Cardiac fibroblast (primary cell): Measurements from ENCODE around the gene CYCS.
"Not testable (repeated sequence)": the region's sequence is repeated elsewhere in the genome, so short reads cannot be mapped to it uniquely, and the experiment has no call there.

Source experiments
- DNase-seq, 2 donors: peaks; one replicate each; pipeline versions ENCODE4 v3.0.0 to v3.0.0-alpha.2; 2010; ENCODE audit warnings: low read depth in 2 of 2
- H3K4me3 ChIP-seq, 2 donors: replicated peaks in 1 of 2; 1 replicate in 1 of 2; 2 replicates in 1 of 2; pipeline ENCODE4 v1.5.1; 2011; ENCODE audit warnings: low read depth in 2 of 2, low read length in 2 of 2, mild to moderate bottlenecking in 2 of 2, moderate library complexity in 1 of 2
- CTCF ChIP-seq: IDR thresholded peaks from one replicate; pipeline ENCODE4 v1.5.1; 2011; ENCODE audit warnings: low read depth, mild to moderate bottlenecking, low read length, inconsistent platforms

Gene CYCS

GRCh38 chr7:25167262-25167843 lies 42.3 kb upstream of the CYCS start:
- no peak for DNase-seq
- no peak for TF ChIP-seq CTCF
- H3K4me3 ChIP-seq = no peak overlapping the region

- DNase-seq = peak; percentile 66 to 68
- TF ChIP-seq CTCF = peak; percentile 26
- H3K4me3 ChIP-seq = not testable (repeated sequence)
These were observed 35.0 kb upstream of the CYCS start for GRCh38 chr7:25159983-25160596.

GRCh38 chr7:25158966-25159365 lies 33.9 kb upstream of the CYCS start:
- H3K4me3 ChIP-seq = no peak overlapping the region
- TF ChIP-seq CTCF = no peak
- no peak for DNase-seq

- H3K4me3 ChIP-seq = no peak overlapping the region
- no peak for TF ChIP-seq CTCF
These were observed 26.7 kb upstream of the CYCS start for GRCh38 chr7:25151773-25152172.

GRCh38 chr7:25149836-25150235 lies 24.8 kb upstream of the CYCS start:
- DNase-seq = no peak
- no peak for TF ChIP-seq CTCF
- no peak overlapping the region for H3K4me3 ChIP-seq

More at GRCh38 chr7:25151773-25152172, 26.7 kb upstream of the CYCS start:
- DNase-seq = no peak

GRCh38 chr7:25148772-25149575 lies 23.9 kb upstream of the CYCS start:
- no peak for DNase-seq
- H3K4me3 ChIP-seq = no peak overlapping the region
- TF ChIP-seq CTCF = no peak
